Smooth muscle cell (in vitro differentiated cells): Measurements from ENCODE around the gene TNIP3. TPM values are rescaled to one million over a fixed set of nuclear protein-coding genes. Genes with fewer than 3 reads are reported as not detected.

Experiments used
- DNase-seq: peaks from one replicate; lab custom pipeline; 2025; ENCODE audit not compliant: unreplicated experiment; lab: John Stamatoyannopoulos, UW
- H2AFZ ChIP-seq: fragments of 200-600 bp; sonication (generic); 2 replicates; pipeline ENCODE4 v1.6.0; 2016; ENCODE audit warnings: antibody characterized with exemption, low read depth, mild to moderate bottlenecking
- H3F3A ChIP-seq: fragments of 200-600 bp; sonication (generic); 2 replicates; pipeline ENCODE4 v1.6.0; 2017; ENCODE audit warnings: antibody characterized with exemption, low read depth
- H3K27ac ChIP-seq: fragments of 200-600 bp; sonication (generic); 2 replicates; pipeline ENCODE4 v1.5.1; 2016; ENCODE audit warnings: low read depth, mild to moderate bottlenecking
- H3K27me3 ChIP-seq: fragments of 200-600 bp; sonication (generic); 2 replicates; pipeline ENCODE4 v1.6.1; 2016; ENCODE audit warnings: low read depth, mild to moderate bottlenecking
- H3K36me3 ChIP-seq: fragments of 200-600 bp; sonication (generic); 2 replicates; pipeline ENCODE4 v1.5.1; 2016; ENCODE audit warnings: low read depth
- H3K4me1 ChIP-seq: fragments of 200-600 bp; sonication (generic); 2 replicates; pipeline ENCODE4 v1.5.1; 2016; ENCODE audit warnings: low read depth
- H3K4me2 ChIP-seq: fragments of 200-600 bp; sonication (generic); 2 replicates; pipeline ENCODE4 v1.6.0; 2016; ENCODE audit warnings: mild to moderate bottlenecking
- H3K4me3 ChIP-seq: fragments of 200-600 bp; sonication (generic); 2 replicates; pipeline ENCODE4 v1.5.1; 2016; ENCODE audit warnings: mild to moderate bottlenecking
- H3K79me2 ChIP-seq: fragments of 200-600 bp; sonication (generic); 2 replicates; pipeline ENCODE4 v1.6.0; 2016; ENCODE audit warnings: low read depth, mild to moderate bottlenecking
- H3K9ac ChIP-seq: fragments of 200-600 bp; sonication (generic); 2 replicates; pipeline ENCODE4 v1.6.0; 2016; ENCODE audit warnings: low read depth
- H3K9me3 ChIP-seq: fragments of 200-600 bp; sonication (generic); replicated peaks from 2 replicates; pipeline ENCODE4 v1.5.1; 2016; ENCODE audit warnings: low read depth
- H4K20me1 ChIP-seq: fragments of 200-600 bp; sonication (generic); 2 replicates; pipeline ENCODE4 v1.6.0; 2016; ENCODE audit warnings: low read depth
- WGBS: methylation state at CpG from one replicate; pipeline ENCODE4 v1.1.7; 2016; ENCODE audit warnings: low lambda C conversion rate; 5-methylcytosine and 5-hydroxymethylcytosine counted together
- polyA plus RNA-seq: library from polyadenylated mRNA; unstranded; fragments of >200 nt; fragmentation: Nextera tagmentation; extraction: Ambion mirVana; gene quantifications from 2 replicates; pipeline ENCODE4 v1.2.1, GENCODE V29; 2016
- total RNA-seq: library from RNA; depleted of rRNA; stranded (reverse); fragments of >200 nt; gene quantifications from 2 replicates; pipeline ENCODE4 v1.2.3, GENCODE V29; 2014
- TF ChIP-seq, protein P1 (sequence below): fragments of 200-600 bp; sonication (generic); IDR thresholded peaks from 2 replicates; pipeline ENCODE4 v1.5.1; 2017; ENCODE audit warnings: borderline replicate concordance, mild to moderate bottlenecking, antibody characterized with exemption; ENCODE audit not compliant: insufficient read depth, poor library complexity, severe bottlenecking

The TNIP3 gene
- total and polyA plus RNA-seq, 2 experiments from 2014 or later = 0.33 to 3.2 TPM

- Histone ChIP-seq H3K27ac (no peak overlapping the region), H3K4me3 (no peak overlapping the region), H2AFZ (no peak overlapping the region), H3K79me2 (no peaks in the 10 kb centered on the region), H3K4me2 (no peak overlapping the region), H3K27me3 (no peaks in the 10 kb centered on the region), H3K9ac (no peak overlapping the region), H4K20me1 (no peaks in the 10 kb centered on the region), H3F3A (no peaks in the 10 kb centered on the region), H3K4me1 (no peaks in the 10 kb centered on the region), H3K36me3 (no peaks in the 10 kb centered on the region), H3K9me3 (no peaks in the 10 kb centered on the region)
- TF ChIP-seq, protein P1, sequence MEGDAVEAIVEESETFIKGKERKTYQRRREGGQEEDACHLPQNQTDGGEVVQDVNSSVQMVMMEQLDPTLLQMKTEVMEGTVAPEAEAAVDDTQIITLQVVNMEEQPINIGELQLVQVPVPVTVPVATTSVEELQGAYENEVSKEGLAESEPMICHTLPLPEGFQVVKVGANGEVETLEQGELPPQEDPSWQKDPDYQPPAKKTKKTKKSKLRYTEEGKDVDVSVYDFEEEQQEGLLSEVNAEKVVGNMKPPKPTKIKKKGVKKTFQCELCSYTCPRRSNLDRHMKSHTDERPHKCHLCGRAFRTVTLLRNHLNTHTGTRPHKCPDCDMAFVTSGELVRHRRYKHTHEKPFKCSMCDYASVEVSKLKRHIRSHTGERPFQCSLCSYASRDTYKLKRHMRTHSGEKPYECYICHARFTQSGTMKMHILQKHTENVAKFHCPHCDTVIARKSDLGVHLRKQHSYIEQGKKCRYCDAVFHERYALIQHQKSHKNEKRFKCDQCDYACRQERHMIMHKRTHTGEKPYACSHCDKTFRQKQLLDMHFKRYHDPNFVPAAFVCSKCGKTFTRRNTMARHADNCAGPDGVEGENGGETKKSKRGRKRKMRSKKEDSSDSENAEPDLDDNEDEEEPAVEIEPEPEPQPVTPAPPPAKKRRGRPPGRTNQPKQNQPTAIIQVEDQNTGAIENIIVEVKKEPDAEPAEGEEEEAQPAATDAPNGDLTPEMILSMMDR = no peak
- no peak for DNase-seq
Measured at GRCh38 chr4:121148621-121149020, 15.5 kb downstream of the TNIP3 start.

DNA sequence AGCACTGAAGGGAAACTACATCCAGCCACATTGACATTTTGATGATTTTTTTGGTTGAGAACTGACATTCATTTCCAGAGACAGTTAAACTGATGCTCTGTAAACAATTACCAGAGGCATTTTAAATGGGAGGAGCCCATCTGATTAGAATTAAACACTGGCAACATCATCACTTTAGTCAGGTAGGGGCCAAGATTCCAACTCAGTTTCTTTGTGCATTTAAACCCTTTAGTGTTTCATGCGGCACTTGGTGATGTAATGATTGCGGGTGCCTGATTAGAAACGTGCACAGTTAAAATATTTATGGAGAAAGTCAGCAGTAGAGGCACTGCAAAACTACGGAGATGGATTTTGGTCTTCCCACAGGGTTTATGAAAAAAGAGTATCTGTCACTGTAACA, 16.1 kb downstream of the TNIP3 start:
- H3K4me3 ChIP-seq = no peak overlapping the region
- no peaks in the 10 kb centered on the region for H3K79me2 ChIP-seq
- DNase-seq = no peak
- H3K27me3 ChIP-seq = no peaks in the 10 kb centered on the region
- no peaks in the 10 kb centered on the region for H3F3A ChIP-seq
- 59% methylated on average over 4 of the region's 4 CpGs for WGBS
- H3K4me2 ChIP-seq = no peak overlapping the region
- H3K4me1 ChIP-seq = no peaks in the 10 kb centered on the region
- TF ChIP-seq, protein P1 = no peak
- H3K36me3 ChIP-seq = no peaks in the 10 kb centered on the region
- H3K9me3 ChIP-seq = no peaks in the 10 kb centered on the region
- no peak overlapping the region for H3K27ac ChIP-seq
- no peak overlapping the region for H3K9ac ChIP-seq
- H2AFZ ChIP-seq = no peak overlapping the region
- H4K20me1 ChIP-seq = no peaks in the 10 kb centered on the region

- WGBS = 71% methylated on average over 1 of the region's 1 CpG
- H3K79me2 ChIP-seq = no peaks in the 10 kb centered on the region
Measured at GRCh38 chr4:121146530-121146929, 17.6 kb downstream of the TNIP3 start.

GRCh38 chr4:121145430-121145829, 18.7 kb downstream of the TNIP3 start:
- no peaks in the 10 kb centered on the region for H3K36me3 ChIP-seq
- WGBS = 92% methylated on average over 1 of the region's 1 CpG
- TF ChIP-seq, protein P1 = no peak
- no peak for DNase-seq
- no peak overlapping the region for H3K9ac ChIP-seq
- H3K79me2 ChIP-seq = no peaks in the 10 kb centered on the region
- H3K4me2 ChIP-seq = no peak overlapping the region
- H3F3A ChIP-seq = no peaks in the 10 kb centered on the region
- H4K20me1 ChIP-seq = no peaks in the 10 kb centered on the region
- H3K4me1 ChIP-seq = peaks cover 8% of the 10 kb centered on the region
- H2AFZ ChIP-seq = no peak overlapping the region
- no peaks in the 10 kb centered on the region for H3K9me3 ChIP-seq
- no peaks in the 10 kb centered on the region for H3K27me3 ChIP-seq
- no peak overlapping the region for H3K27ac ChIP-seq
- H3K4me3 ChIP-seq = no peak overlapping the region

More at GRCh38 chr4:121146530-121146929, 17.6 kb downstream of the TNIP3 start:
- no peaks in the 10 kb centered on the region for H3F3A ChIP-seq
- no peaks in the 10 kb centered on the region for H3K27me3 ChIP-seq
- H3K27ac ChIP-seq = no peak overlapping the region
- TF ChIP-seq, protein P1 = no peak
- DNase-seq = no peak
- H3K36me3 ChIP-seq = no peaks in the 10 kb centered on the region
- no peak overlapping the region for H3K4me3 ChIP-seq
- H3K4me1 ChIP-seq = no peaks in the 10 kb centered on the region
- H3K4me2 ChIP-seq = no peak overlapping the region
- no peak overlapping the region for H2AFZ ChIP-seq
- H4K20me1 ChIP-seq = no peaks in the 10 kb centered on the region
- H3K9me3 ChIP-seq = no peaks in the 10 kb centered on the region
- H3K9ac ChIP-seq = no peak overlapping the region
